Measurements from ENCODE around the gene PIK3R3.
"Not testable (repeated sequence)": the region's sequence is repeated elsewhere in the genome, so short reads cannot be mapped to it uniquely, and the experiment has no call there.

Gene PIK3R3

DNA sequence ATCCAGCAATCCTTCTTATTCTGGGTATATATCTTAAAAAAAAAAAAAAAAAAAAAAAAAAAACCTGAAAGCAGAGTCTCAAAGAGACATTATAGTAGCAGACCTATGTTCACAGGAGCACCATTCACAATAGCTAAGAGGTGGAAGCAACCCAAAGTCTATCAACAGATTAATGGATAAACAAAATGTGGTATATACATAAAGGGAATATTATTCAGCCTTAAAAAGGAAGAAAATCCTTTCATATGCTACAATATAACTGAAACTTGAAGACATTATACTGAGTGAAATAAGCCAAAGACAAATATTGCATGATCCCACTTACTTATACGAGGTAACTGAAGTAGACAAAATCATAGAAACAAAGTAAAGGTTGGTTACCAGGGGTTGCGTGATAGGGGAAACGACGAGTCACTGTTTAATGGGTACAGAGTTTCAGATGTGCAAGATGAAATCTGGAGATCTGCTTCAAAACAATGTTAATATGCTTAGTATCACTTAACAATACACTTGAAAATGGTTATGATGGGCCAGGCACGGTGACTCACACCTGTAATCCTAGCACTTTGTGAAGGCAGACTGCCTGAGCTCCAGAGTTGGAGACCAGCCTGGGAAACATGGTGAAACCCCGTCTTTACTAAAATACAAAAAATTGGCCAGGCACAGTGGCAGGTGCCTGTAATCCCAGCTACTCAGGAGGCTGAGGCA, 29.5 kb downstream of the PIK3R3 start:
- no peak for DNase-seq (ENCODE audit: low read depth)

DNA sequence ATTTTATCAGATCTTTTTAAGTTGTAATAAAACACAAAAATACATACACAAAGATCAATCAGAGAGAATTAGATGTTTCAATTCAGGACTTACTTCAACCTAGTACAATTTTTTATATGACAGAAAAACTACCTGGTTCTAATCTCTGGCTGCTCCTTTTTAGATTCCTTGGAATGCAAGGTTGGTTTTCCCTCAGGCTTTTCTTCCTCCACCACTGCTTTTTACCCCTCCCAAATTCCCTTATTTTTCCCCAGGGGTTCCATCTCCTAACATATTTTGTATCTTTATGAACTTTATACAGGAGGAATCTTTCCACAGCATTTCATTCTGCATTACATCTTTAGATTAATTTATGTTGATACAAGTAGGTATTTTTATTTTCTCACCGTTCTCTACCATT, 33.2 kb downstream of the PIK3R3 start:
- DNase-seq (ENCODE audit: low read depth) = no peak

GRCh38 chr1:46098027-46098712, 34.3 kb downstream of the PIK3R3 start:
- DNase-seq (ENCODE audit: low read depth) = no peak

- DNase-seq (ENCODE audit: low read depth) = no peak
Observed at GRCh38 chr1:46097149-46097472, 35.3 kb downstream of the PIK3R3 start.

DNA sequence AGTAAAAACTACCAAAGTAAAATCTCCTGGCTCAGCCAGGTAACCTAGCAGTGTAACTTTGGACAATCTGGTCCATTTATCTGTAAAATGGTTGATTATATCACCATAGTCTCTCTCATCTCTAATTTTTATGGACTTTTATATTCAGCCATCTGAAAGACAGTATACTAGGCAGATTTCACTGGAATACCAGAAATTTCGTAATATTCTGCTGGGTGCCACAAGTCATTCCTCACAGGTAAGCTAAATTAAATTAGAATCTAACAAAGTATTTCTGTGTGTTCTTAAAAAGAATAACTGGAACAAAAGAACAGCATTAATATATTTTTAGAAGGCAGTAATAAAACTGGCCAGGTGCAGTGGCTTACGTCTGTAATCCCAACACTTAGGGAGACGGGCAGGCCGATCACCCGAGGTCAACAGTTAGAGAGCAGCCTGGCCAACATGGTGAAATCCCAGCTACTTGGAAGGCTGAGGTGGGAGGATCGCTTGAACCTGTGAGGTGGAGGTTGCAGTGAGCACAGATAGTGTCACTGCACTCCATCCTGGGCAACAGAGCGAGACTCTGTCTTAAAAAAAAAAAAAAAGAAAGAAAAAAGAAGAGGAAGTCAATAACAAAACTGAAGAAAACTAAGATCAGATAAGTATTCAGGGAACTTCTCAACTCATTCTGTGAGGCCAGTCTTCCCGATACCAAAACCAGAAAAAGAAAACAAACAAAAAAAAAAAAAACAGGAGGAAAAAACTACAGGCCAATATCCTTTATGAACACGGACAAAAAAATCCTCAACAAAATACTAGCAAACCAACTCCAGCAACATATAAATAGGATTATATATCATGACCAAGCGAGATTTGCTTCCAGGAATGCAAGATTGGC, 35.9 kb downstream of the PIK3R3 start:
- DNase-seq (ENCODE audit: low read depth) = no peak

GRCh38 chr1:46095110-46095509, 37.3 kb downstream of the PIK3R3 start:
- not testable (repeated sequence) for DNase-seq (ENCODE audit: low read depth)

GRCh38 chr1:46094471-46095005, 37.9 kb downstream of the PIK3R3 start:
- no peak for DNase-seq (ENCODE audit: low read depth)

GRCh38 chr1:46093832-46094231, 38.6 kb downstream of the PIK3R3 start:
- DNase-seq (ENCODE audit: low read depth) = not testable (repeated sequence)

GRCh38 chr1:46087891-46088290, 44.5 kb downstream of the PIK3R3 start:
- DNase-seq (ENCODE audit: low read depth) = no peak

DNA sequence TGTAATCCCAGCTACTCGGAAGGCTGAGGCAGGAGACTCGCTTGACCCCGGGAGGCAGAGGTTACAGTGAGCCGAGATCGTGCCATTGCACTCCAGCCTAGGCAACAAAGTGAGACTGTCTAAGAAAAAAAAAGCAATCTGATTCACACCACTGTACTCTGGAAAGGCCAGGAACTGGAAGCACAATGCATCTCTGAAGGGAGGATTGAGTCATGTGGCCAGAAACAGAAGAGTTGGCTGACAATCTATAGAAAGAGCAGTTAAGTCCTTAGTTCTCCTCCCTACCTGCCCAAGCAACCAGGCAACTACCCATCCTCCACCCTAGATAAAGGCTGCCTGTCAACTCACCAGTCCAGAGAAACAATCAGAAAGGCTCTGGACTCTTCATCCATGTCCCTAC, 45.9 kb downstream of the PIK3R3 start:
- DNase-seq (ENCODE audit: low read depth) = no peak

DNA sequence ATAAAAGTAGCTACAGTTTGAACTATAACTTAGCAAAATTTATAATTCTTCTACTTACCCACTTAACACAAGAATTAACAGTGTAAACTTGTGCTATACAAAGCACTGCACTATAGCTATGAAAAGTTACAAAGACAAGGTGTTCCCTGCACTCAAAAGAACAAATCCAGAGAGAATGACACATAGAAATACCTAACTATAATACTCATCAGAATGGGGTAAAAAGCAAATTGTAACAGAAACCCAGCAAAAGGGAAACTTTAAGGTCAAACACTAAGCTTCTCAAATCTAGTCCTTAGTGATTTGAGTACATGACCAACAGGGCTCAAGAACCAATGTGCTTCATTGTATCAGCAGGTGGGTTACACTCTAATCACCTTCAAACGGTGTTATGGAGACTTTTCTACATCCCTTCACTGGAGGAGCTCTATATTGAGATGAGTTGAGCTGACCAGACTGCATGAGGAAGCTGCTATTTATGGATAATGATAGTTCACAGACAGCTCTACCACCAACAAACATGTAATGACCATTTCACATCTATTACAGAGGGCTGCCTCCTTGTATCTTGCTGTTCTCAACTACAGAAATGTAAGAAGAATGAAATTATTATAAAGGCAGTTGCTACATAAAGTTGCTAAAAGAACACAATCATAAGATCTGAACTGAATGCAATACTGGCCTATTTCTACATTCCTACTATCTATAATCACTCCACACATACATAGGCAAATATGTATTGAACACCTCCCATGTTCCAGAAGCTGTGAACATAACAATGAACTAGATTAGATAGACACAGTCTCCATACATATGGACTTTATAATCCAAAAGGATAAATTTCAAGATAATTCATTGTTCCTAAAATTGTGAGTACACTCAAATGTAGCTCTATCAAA, 47.6 kb downstream of the PIK3R3 start:
- DNase-seq (ENCODE audit: low read depth) = no peak

DNA sequence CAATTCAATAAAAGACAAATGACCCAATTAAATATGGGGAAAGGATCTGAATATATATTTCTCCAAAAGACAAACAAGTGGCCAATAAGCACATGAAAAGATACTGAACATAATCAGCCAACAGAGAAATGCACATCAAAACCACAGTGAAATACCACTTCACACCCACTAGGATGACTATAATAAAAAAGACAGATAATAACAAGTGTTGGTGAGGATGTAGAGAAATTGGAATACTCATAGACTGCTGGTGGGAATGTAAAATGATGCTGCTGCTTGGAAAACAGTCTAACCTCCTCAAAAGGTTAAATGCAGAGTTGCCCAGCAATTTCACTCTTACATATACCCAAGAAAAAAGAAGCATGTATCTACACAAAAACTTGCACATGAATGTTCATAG, 48.9 kb downstream of the PIK3R3 start:
- DNase-seq (ENCODE audit: low read depth) = no peak

DNA sequence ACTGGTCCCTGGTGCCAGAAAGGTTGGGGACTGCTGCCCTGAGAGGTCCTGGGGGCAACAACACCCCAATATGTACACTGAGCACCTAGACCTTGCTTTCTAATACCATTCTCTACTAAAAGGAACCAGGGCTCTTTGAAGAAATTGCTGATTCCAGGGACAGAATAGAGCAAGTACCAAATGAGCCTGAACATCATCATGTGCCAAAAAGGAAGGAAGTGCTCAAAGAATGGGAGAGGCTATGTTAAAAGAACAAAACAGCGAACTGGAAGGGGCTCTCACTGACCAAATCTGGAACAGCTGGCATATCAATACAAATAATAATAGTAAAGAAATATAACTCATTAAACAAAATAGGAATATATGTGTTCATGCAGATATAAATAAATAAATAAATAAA, 50.8 kb downstream of the PIK3R3 start:
- DNase-seq (ENCODE audit: low read depth) = no peak

DNA sequence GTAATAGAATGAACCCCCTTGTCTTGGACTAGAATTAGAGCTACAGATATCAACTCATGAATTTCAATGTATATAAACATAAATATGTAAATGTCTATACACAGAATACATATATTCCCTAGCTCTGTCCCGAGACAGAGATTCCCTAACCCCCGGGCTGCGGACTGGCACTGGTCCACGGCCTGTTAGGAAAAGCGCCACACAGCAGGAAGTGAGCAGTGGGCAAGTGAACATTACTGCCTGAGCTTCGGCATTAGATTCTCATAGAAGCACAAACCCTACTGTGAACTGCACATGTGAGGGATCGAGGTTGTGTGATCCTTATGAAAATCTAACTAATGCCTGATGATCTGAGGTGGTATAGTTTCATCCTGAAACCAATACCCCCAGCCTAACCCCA, 51.2 kb downstream of the PIK3R3 start:
- DNase-seq (ENCODE audit: low read depth) = no peak

DNA sequence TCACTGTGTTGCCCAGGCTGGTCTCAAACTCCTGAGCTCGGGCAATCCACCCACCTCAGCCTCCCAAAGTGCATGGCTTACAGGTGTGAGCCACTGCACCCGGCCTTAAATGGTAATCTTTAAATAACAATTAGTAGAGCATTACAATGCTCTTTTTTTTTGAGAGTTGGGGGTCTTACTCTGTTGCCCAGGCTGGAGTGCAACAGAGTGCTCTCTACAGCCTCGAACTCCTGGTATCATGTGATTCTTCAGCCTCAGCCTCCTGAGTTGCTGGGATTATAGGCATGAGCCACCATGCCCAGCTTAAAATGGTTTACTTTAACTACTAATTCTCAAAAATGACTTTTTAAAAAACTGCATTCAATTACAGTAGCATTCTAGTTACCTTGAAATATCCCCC, 52.2 kb downstream of the PIK3R3 start:
- no peak for DNase-seq (ENCODE audit: low read depth)

DNA sequence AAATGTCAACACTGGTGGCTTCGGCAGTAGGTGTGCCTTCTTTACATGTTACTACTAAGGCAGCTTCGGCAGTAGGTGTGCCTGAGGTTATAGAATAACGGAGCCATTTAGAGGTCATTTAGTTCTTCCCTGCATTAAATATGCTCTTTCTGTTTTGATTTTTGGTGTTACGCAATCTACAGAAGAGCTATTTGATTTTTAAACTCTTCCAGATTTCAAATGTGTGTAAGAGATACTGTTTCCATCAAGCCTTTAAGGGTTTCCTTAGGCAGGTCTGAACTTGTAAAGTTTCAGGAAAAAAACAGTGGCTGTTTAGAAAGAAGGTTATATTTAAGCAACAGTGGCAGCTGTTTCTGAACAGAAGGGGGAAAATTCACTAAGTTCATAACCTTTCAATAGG, 54.8 kb downstream of the PIK3R3 start:
- DNase-seq (ENCODE audit: low read depth) = no peak

GRCh38 chr1:46076343-46076742, 56.1 kb downstream of the PIK3R3 start:
- DNase-seq (ENCODE audit: low read depth) = no peak

DNA sequence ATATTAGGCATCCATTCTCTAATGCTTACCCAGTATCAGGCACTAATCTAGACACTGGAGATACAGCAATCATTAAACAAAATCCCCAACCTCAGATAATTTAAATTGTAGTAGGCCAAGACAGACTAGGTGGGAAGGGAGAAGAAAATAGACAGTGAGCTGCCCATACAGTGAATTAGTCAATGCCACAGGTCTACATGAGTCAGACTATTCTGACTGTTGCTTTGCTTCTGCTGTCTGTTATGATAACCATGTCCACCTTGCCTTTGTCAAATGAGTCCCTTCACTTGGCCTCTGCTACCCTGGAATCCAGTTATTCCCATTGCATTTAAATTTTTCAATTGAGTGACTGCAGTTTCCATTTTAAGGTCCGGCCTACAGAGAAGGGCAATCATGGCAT, 59.5 kb downstream of the PIK3R3 start:
- DNase-seq (ENCODE audit: low read depth) = no peak

DNA sequence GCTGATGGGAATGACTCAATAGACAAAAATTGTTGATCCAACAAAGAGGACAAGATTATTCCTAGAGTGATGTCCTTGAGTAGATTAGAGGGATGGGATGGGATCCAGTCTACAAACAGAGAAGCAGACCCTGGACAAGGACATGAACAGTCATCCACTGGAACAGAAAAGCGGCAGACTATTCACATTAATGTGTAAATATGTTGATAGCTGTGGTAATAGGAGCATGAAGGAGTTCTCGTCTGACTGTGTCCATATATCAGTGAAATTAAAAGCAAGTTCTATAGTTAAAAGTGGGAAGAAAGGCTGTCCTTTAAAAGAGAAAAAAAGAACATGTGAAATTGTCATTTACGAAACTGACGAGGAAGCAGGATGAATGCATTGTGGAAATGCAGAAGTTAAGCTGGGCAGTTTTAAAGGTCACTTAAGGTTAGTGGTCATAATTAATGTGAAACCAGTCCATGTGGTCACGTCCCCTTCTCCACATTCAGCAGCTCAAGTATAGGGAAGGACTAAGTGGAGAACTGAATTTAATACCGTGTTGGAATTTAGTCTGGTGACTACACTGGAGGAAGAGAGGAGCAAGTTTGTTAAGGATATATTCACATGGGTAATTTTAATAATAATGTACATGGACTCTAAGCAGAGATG, 62.1 kb downstream of the PIK3R3 start:
- DNase-seq (ENCODE audit: low read depth) = no peak

GRCh38 chr1:46068525-46068924, 63.9 kb downstream of the PIK3R3 start:
- no peak for DNase-seq (ENCODE audit: low read depth)

GRCh38 chr1:46067652-46068051, 64.8 kb downstream of the PIK3R3 start:
- DNase-seq (ENCODE audit: low read depth) = no peak
